Hematopoietic multipotent progenitor cell treated with erythropoietin and hydrocortisone succinate and interleukin-3 and kit ligand, for 17 days (in vitro differentiated cells): ENCODE results near the gene STK4.

Source experiments
- DNase-seq: peaks from one replicate; pipeline ENCODE4 v3.0.0-alpha.2; 2015; ENCODE audit warnings: low spot score

Gene STK4

DNA sequence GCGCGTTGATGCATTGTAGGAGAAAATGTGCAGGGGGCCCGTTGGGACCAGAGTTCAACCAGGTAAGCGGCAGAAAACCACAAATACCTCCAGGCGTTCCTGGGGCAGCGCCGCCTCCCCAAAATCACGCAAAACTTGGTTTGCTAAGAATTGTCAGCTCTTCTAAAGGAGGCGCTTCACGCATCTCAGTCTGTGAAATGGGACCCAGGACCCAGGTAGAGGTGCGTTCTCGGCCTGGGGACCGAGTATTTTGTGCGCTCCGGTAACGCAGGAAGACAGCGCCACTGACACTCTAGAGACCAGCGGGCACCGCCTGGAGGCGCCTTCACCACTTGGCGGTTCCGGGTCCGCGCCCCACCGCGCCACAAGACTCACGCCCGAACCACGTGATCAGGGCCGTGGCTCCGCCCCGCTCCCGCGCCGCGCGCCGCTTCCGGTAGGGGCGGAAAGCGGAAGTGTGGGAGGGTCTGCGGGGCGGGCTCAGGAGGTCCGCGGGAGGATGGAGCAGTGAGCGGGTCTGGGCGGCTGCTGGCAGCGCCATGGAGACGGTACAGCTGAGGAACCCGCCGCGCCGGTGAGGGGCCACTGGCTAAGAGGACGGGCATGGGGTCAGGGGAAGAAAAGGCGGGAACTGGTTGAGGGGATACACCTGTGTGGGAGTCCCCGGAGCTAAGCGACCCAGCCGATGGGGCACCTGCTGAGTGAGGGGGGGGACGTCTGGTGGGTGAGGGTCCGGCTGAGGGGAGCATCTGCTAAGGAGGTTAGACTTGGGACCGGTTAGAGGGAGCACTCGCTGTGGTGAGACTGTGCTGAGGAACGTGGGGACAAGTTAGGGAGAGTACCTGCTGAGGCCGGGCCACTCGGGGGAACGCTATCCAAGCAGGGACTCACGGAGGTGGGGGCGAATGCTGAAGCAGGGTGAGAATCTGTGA, at the start of gene STK4:
Gene STK4 (plus strand): TSS at position 483 of the 932 bp plus-strand sequence. CDS start 57 bp downstream, at position 540.
- DNase-seq: peak; percentile 93

DNA sequence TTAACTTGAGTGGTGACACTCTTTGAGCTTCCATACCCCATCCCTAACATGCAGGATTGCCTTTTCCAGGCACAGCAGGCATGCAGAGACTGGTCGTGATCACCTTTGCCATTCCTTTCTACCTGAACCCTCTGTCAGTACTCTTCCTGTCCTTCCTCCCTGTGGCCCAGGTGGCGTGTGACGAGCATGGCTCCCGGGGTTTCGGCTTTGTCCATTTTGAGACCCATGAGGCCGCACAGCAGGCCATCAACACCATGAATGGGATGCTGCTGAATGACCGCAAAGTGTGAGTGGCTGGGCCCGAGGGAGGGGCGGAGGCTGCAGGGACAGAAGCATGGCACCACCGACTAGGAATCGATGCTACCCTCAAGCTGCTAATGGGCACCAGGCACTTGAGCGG, 49.7 kb upstream of the STK4 start:
- DNase-seq: no peak

DNA sequence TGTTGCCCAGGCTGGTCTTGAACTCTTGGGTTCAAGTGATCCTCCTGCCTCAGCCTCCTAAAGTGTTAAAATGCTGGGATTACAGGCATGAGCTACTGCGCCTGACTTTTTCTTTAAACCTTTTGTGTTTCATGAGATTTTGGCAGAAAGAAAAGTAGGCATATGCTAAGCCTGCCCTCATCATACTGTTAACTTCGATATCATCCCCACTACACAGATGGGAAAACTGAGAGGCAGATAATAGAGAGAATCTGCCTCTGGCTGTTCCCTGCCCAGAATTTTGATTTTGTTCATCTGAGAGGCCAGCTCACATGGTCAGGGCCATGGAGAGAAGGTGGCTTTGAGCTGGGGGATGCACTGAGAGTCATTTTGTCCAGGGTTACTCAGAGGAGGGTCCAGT, 48.9 kb upstream of the STK4 start:
- no peak for DNase-seq

DNA sequence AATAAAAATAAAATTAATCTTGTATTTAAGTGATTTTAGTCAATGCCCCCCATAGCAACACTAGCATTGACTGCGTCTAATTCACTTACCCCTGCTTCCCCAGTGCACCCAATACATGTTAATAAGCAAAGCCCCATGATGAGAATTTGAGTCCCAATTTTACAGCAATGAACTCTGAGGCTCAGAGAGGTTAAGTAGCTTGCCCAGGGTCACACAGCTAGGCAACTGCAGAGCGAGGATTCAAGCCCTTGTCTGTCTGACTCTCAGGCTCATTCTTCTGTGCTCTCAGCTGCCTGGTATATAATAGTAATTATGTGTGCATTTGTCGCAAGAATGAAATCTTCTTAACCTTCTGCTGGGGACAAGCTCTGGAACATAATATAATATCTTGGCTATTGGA, 48.0 kb upstream of the STK4 start:
- no peak for DNase-seq

DNA sequence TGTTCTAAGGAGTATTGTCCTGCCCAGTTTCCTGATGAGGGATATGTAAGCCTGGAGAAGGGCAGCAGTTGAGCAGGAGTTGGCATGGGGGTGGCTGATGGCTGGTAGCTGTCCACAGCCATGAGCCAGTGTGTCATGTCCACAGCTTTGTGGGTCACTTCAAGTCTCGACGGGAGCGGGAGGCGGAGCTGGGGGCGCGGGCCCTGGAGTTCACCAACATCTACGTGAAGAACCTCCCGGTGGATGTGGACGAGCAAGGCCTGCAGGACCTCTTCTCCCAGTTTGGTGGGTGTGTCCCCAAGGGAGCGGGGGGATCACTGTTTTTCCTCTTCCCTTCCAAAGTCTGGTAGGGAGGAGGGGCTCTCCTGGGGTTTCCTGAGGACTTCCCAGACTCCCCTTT, 47.6 kb upstream of the STK4 start:
- no peak for DNase-seq

DNA sequence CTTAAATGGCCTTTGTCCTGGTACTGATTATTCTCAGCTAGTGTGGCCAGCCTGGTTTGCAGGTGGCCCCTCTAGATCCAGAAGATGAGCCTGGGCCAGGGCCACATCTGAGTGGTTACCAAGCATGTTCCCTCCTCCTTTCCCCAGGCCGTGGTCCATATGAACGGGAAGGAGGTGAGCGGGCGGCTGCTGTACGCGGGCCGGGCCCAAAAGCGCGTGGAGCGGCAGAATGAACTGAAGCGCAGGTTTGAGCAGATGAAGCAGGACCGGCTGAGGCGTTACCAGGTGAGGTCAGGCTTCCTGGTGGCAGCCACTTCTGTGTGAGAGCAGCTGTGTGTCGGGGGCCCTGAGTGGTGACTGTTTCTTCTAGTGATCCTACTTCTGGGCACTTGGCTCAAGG, 44.9 kb upstream of the STK4 start:
- DNase-seq: no peak

DNA sequence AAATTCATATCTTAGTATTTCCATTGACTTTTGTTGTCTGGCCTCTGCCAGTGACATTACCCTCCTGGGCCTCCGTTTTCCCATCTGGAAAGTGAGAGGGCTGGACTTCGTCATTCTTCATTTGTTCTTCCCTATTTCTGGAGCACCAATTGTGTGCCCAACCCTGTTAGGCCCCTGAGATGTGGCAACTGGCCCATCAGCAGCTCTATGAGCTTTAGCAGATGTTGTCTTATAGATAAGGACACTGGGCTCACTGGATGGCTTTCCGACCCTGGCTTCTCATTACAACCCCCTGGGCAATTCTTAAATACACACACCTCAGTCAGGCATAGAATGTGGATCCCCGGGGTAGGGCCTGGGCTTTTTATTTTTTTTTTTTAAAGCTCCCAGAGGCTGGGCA, 41.8 kb upstream of the STK4 start:
- DNase-seq: no peak

DNA sequence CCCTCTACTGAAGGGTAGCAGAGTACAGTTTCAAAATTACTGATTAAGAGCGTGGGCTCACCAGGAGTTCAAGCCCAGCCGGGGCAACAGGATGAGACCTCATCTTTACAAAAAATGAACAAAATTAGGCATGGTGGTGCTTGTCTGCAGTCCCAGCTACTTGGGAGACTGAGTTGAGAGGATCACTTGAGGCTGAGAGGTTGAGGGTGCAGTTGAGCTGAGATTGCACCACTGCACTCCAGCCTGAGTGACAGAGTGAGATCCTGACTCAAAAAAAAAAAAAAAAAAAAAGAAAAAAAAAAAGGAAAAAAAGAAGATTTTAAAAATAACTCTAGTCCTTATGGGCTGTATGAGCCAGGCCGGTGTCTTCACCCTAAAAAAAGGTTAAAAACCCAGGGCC, 37.7 kb upstream of the STK4 start:
- no peak for DNase-seq

DNA sequence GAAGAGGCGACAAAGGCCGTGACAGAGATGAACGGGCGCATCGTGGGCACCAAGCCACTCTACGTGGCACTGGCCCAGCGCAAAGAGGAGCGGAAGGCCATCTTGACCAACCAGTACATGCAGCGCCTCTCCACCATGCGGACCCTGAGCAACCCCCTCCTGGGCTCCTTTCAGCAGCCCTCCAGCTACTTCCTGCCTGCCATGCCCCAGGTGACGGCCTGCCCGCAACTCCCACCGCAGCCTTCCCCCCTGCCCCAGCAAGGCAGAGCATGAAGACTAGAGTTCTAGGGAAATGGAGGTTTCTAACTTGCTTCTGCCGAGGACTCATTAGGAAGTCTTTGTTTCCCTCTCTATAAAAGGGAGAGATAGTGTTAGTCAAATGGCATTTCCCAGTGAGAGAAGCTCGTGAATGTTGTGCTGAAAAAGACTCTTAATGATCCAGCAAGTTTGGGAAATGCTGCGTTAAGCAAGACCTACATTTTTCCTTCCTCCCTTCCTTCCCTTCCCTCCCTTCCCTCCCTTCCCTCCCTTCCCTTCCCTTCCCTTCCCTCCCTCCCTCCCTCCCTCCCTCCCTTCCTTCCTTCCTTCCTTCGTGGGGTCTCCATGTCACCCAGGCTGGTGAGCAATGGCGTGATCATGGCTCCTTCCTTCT, 35.7 kb upstream of the STK4 start:
- no peak for DNase-seq

DNA sequence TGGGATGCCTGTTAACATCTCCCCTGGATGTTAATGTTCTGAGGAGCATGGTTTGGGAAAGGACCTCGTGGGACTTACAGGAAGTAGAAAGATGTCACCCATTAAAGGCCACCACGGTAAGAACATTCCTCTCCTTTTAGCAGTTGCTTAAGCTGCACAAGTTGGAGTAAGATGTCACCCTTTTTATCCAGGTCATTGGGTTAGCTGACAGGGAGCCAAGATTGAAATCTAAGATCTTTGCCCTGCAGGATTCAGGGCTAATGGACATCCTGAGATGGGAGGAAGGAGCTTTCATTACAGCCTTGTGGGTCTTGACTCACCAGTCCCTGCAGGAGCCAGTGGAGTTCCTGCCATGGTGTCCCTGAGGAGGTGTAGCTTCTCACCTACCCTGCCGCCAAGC, 34.4 kb upstream of the STK4 start:
- no peak for DNase-seq

DNA sequence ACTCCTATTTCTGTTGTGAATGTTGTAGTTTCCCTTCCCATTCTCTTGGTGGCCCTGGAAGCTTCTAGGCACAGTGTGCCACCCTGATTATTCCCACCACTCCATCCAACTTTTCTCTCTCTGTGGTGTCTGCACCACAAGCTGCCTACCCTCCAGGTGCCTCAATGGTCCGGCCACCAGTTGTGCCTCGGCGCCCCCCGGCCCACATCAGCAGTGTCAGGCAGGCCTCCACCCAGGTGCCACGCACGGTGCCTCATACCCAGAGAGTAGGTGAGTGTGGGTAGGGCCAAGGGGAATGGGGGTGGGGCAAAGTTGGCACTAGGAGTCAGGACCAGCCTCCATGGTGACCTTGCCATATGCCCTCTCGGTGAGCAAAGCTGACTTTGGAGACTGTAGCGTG, 33.4 kb upstream of the STK4 start:
- no peak for DNase-seq

DNA sequence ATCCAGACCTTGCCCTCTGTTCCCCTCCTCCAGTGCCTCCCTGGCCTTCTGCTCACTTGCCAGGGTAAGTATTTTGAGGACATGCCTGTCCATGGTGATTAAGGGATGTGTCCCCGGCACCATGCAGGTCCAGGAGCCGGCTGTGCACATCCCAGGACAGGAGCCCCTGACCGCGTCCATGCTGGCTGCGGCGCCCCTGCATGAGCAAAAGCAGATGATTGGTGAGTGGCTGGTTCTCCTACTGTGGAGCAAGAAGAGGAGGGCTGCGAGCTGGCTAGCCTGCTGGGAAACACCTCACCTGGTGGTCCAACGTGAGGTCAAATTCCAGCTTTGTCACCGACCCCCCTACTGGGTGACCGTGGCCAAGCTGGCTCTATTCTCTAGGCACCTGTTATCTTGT, 29.8 kb upstream of the STK4 start:
- DNase-seq: no peak

DNA sequence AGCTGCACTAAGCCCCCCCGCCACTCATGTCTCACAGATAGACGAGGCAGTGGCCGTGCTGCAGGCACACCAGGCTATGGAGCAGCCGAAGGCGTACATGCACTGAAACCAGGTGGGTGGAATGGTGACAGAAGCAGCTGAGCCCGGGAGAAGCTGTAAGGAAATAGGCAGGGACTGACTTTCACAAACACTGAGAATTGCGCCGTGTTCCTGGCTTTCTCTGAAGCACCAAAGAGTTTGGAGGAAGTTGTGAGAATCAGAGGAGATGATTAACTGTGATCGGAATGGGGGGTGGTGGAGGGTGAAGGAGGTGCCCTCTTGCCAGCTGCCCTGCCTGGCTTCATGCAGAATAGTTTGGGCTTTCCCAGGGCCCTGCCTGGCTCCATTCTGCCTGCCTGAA, 27.7 kb upstream of the STK4 start:
- no peak for DNase-seq

DNA sequence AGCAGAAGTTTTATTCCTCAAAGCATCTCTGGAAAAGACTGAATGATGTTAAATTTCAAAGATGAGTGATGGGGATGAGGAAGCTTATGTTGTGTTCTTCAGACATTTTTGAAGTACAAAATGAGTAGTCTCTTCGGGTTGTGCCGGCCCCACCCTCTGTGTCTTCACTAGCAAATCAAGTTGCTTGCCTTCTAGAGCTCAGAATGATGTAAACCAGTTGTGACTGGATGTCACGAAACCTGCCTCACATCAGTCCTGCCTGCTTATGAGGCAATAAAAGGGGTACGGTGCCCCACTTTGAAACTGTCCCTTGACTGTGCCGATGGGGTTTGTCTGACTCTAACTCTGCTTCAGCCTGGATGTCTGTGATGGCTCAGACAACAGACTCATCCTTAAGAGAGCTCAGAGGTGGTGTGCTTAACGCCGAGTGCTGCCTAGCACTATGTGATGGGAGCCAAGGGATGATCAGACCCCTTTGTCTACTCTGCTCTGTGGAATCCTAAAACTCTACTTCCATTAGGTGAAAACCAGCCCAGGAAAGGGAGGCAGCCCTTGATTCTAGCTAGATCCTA, 25.1 kb upstream of the STK4 start:
- DNase-seq: no peak

DNA sequence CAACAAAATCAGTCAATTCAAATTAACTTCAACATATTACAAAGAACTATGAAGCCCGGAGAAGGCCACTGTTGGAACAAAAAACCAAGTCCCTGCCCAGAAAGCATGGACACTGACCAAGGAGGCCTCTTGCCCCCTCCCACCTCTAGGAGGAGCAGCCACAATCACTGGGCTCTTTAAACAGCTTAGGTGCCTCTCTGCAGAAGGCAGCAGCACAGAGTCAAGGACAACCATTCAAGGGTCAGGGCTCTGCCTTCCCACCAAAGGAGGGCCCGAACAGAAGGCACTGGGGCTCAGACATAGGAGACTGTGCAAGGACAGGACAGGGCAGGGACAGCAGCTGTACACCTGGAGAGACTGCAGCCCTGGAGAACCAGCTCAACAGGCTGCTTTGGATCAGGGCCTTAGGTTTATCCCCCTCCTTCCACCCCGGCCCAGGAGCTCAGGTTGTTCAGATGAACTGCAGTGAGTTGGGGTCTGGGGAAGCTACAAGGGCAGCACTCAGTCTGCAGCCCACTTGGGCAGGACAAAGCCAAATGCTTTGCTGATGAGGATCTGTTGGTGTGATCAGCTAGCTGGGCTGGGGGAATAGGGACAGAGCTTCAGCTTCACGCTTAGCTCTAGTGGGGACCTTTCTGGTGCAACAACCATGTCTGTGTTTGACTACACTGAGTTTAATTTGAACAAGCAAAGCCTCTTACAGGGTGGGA, 23.9 kb upstream of the STK4 start:
- DNase-seq: no peak

DNA sequence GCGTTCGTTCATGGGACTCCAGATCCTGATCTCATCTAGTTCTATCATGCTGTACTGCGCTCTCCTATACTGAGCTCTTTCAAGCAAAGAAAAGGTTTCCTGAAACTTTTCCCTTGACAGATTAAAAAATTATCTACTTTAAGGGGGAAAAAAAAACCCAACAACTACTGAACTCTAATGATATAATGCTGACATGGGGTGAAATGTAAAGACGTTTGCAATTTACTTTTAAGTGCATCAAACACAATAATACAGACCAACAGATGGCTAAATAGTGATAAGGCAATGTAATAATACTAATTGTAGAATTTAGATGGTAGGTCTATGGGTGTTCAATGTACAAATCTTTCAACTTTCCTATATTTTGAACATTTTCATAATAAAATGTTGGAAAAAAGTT, 22.5 kb upstream of the STK4 start:
- no peak for DNase-seq

DNA sequence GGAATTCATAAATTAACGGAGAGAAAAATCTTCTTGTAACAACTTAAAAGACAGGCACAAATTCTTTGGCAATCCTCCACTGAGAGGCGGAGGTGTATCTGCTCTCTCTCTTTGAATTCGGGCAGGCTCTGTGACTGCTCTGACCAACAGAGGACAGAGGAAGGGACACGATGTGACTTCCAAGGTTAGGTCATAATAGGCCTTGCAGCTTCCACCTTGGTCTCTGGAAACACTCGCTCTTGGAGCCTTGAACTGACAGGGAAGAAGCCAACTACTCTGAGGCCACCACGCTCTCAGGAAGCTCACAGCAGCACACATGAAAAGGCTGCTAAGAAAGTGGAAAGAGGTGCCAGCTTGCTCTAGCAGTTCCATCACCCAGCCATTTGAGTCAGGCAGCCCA, 21.1 kb upstream of the STK4 start:
- DNase-seq: no peak

DNA sequence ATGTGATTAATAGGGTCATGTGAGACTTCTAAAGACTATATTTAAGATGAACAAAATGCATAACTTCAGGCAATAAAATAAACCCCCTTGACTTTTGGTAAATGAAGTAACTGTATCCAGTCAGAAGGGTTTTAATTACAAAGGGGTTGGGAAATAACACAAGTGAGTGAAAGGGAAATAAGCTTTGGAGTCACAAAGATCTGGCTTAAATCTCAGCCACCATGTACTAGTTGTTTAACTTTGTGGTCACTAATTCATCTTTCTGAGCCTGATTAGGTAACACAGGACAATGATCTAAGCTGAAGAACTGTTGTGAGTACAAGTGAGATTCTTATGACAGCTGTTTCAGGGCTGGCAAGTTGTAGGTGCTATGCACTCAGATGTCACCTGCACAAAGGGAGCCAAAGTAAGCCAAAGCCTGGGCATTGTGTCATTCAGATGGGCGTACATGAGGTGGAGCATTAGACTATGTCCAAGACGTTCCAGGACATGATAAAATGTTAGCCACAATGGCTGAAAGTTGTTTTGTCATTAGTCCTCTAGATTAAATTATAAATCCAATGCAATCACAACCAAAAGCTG, 19.9 kb upstream of the STK4 start:
- no peak for DNase-seq

DNA sequence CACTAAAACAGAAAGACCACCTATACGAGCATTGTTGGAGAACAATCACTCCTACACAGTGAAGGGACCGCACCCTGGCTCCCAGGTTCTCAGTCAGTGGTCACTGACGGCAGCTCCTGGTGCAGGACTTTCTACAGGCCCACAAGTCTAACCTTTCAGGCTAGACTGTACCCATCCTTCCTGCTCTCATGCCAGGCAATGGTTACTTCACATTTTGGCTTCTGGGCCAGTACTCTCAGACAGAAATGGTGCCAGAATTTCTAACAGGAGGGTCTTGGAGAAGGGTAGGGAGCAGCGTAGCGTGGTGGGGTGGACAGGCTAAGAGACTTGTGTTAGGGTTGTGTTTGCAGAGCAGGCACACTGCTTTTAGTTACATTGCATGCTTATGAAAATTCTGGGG, 18.2 kb upstream of the STK4 start:
- no peak for DNase-seq

DNA sequence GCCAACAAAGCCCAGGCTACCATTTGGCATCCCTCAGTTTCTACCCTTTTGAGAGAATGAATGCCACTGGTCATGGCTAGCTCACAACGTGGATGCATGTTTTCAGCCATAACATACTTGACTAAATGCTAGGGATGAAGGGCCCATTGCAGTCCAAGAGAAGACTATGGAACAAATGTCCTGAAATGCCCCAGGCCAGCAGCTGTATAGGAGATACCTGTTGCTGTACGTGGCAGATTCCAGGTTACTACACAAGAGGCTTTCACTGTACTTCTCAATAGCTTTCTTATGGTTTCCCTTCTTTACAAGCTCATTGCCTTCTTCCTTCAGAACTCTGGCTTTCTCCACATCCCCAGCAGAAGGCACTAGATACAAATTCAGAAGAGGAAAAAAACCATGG, 17.8 kb upstream of the STK4 start:
- DNase-seq: no peak

DNA sequence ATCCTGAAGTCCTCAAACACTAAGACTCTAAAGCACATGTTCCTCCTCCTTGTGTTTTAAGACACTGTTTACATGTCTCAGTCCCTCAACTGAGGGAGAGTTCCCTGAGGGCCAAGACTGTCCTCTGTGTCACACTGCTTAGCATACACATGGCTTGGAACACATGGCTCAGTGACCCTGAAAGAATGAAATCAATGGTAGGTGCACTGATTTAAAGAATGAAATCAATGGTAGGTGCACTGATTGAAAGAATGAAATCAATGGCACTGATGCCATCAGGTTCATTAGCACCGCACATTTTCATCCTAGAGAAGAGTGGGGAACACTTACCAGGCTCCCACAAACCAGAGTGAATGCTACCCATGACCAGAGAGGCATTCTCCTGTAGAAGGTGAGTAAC, 15.9 kb upstream of the STK4 start:
- DNase-seq: no peak

DNA sequence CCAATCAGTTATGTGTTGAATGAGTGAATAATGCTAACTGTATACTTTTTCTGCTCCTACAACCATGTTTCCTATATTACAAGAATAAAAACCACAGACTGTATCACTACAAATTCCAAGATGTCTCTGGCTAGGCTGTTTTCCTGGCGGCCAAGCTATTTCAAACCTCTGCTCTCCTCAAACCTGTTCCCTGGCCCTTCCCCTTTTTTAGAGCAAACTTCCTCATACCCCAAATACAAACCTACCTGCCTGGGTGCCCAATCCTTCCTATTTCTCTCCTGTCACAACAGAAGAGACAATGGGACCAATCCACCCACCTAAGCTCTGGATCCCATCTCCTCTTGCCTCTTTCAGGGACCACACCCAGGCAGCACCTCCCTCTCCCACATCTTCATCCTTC, 13.6 kb upstream of the STK4 start:
- no peak for DNase-seq
